IMR-90 (cell line): ENCODE measurements around the gene GPSM1. TPM values are rescaled to one million over a fixed set of nuclear protein-coding genes. Genes with fewer than 3 reads are reported as not detected.
A peak's percentile ranks its signal among the peaks of the same experiment; 100 is the strongest.

Experiments
- ATAC-seq: fragments of 200-7000 bp; cut with Tn5 transposase; 2 replicates; pipeline ENCODE4 v1.9.1; 2020; ENCODE audit warnings: low read depth, mild to moderate bottlenecking, moderate library complexity
- BruUV-seq: library from RNA; stranded (reverse); fragments of 400-500 nt; replicated peaks from 2 replicates; lab custom pipeline; 2021; lab: Mats Ljungman, UMichigan
- CTCF ChIA-PET: fragments of 300-600 bp; formaldehyde crosslinking; extraction: SDS; loops from one replicate; lab custom pipeline; 2021; ENCODE audit warnings: antibody characterized with exemption; lab: Yijun Ruan, JAX
- POLR2A ChIA-PET: fragments of 300-600 bp; sonication (Branson Sonifier 250); formaldehyde crosslinking; loops from one replicate; lab custom pipeline; 2022; ENCODE audit warnings: antibody characterized with exemption; ENCODE audit not compliant: unreplicated experiment; lab: Charles Lee
- DNase-seq: peaks from one replicate; pipeline ENCODE4 v3.0.0; 2013
- H2AFZ ChIP-seq: replicated peaks from 2 replicates; pipeline ENCODE3; 2013; ENCODE audit warnings: low read length, mild to moderate bottlenecking; ENCODE audit not compliant: poor library complexity
- H2AK5ac ChIP-seq: 2 replicates; pipeline ENCODE4 v1.6.1; 2013; ENCODE audit warnings: low read depth, low read length, inconsistent platforms
- H2AK9ac ChIP-seq: replicated peaks from 2 replicates; pipeline ENCODE3; 2013; ENCODE audit warnings: mild to moderate bottlenecking, low read depth, low read length, moderate library complexity; ENCODE audit not compliant: poor library complexity
- H2BK120ac ChIP-seq: 2 replicates; pipeline ENCODE4 v1.6.1; 2013; ENCODE audit warnings: low read depth, low read length, inconsistent platforms
- H2BK15ac ChIP-seq: 3 replicates; pipeline ENCODE4 v1.6.1; 2013; ENCODE audit warnings: low read depth, low read length, inconsistent platforms
- H2BK20ac ChIP-seq: 2 replicates; pipeline ENCODE4 v1.6.1; 2013; ENCODE audit warnings: low read depth, mild to moderate bottlenecking, inconsistent platforms, low read length, moderate library complexity
- H2BK5ac ChIP-seq: 2 replicates; pipeline ENCODE4 v1.6.1; 2013; ENCODE audit warnings: mild to moderate bottlenecking, low read depth, low read length, inconsistent platforms; ENCODE audit not compliant: poor library complexity, severe bottlenecking
- H3K14ac ChIP-seq: replicated peaks from 2 replicates; pipeline ENCODE4 v1.6.1; 2013; ENCODE audit warnings: low read depth, low read length, inconsistent platforms
- H3K18ac ChIP-seq: 2 replicates; pipeline ENCODE4 v1.6.1; 2013; ENCODE audit warnings: low read depth, low read length, control low read depth
- H3K23ac ChIP-seq: 2 replicates; pipeline ENCODE4 v1.6.1; 2013; ENCODE audit warnings: low read depth, low read length, inconsistent platforms
- H3K27ac ChIP-seq: 2 replicates; pipeline ENCODE4 v1.5.1; 2013; ENCODE audit warnings: mild to moderate bottlenecking, control low read depth, low read length; ENCODE audit not compliant: insufficient read depth
- H3K27me3 ChIP-seq: 2 replicates; pipeline ENCODE4 v1.6.1; 2013; ENCODE audit warnings: low read length; ENCODE audit not compliant: control insufficient read depth, insufficient read depth
- H3K36me3 ChIP-seq: 2 replicates; pipeline ENCODE4 v1.6.1; 2013; ENCODE audit warnings: low read length, mixed read lengths; ENCODE audit not compliant: control insufficient read depth, insufficient read depth
- H3K4ac ChIP-seq: 2 replicates; pipeline ENCODE4 v1.6.1; 2013; ENCODE audit warnings: low read depth, low read length, inconsistent platforms
- H3K4me1 ChIP-seq: 2 replicates; pipeline ENCODE4 v1.6.1; 2013; ENCODE audit warnings: low read length, mixed read lengths; ENCODE audit not compliant: control insufficient read depth, insufficient read depth
- H3K4me2 ChIP-seq: 2 replicates; pipeline ENCODE4 v1.6.1; 2013; ENCODE audit warnings: low read depth, mild to moderate bottlenecking, control low read depth, low read length, moderate library complexity
- H3K4me3 ChIP-seq: 2 replicates; pipeline ENCODE4 v1.5.1; 2013; ENCODE audit warnings: low read depth, mild to moderate bottlenecking, control low read depth, low read length, moderate library complexity; ENCODE audit not compliant: insufficient read depth
- H3K56ac ChIP-seq: 2 replicates; pipeline ENCODE4 v1.6.1; 2013; ENCODE audit warnings: low read length, inconsistent platforms; ENCODE audit not compliant: insufficient read depth; ENCODE audit errors: extremely low read depth
- H3K79me1 ChIP-seq, 2 experiments: 2 replicates each; pipeline ENCODE4 v1.6.1; 2013; ENCODE audit warnings: low read length in 2 of 2, inconsistent platforms in 1 of 2, low read depth in 1 of 2
- H3K9ac ChIP-seq: 2 replicates; pipeline ENCODE4 v1.6.1; 2013; ENCODE audit warnings: low read depth, low read length, control low read depth
- H3K9me1 ChIP-seq: 2 replicates; pipeline ENCODE4 v1.6.1; 2013; ENCODE audit warnings: low read length, inconsistent platforms; ENCODE audit not compliant: insufficient read depth
- H3K9me3 ChIP-seq: 2 replicates; pipeline ENCODE4 v1.6.1; 2013; ENCODE audit warnings: low read length; ENCODE audit not compliant: control insufficient read depth, insufficient read depth
- H4K20me1 ChIP-seq: 2 replicates; pipeline ENCODE4 v1.6.1; 2013; ENCODE audit warnings: low read length, inconsistent platforms; ENCODE audit not compliant: insufficient read depth
- H4K5ac ChIP-seq: 2 replicates; pipeline ENCODE4 v1.6.1; 2013; ENCODE audit warnings: mild to moderate bottlenecking, low read depth, low read length, control low read depth
- H4K8ac ChIP-seq, 2 experiments: 2 replicates each; pipeline ENCODE4 v1.6.1; 2013; ENCODE audit warnings: low read depth in 2 of 2, low read length in 2 of 2, control low read depth in 1 of 2, inconsistent platforms in 1 of 2
- H4K91ac ChIP-seq: 2 replicates; pipeline ENCODE4 v1.6.1; 2013; ENCODE audit warnings: low read depth, low read length, inconsistent platforms; ENCODE audit not compliant: insufficient read depth
- CEBPB ChIP-seq: IDR thresholded peaks from 2 replicates; pipeline ENCODE4 v1.6.1; 2012; ENCODE audit warnings: low read depth, low read length, improper control_type of control experiment
- CHD1 ChIP-seq: IDR thresholded peaks from 2 replicates; pipeline ENCODE4 v1.6.1; 2012; ENCODE audit warnings: low read depth, low read length, improper control_type of control experiment
- MAZ ChIP-seq: IDR thresholded peaks from 2 replicates; pipeline ENCODE4 v1.6.1; 2012; ENCODE audit warnings: low read depth, mild to moderate bottlenecking, low read length, improper control_type of control experiment, moderate library complexity, borderline replicate concordance
- RFX5 ChIP-seq: IDR thresholded peaks from 2 replicates; pipeline ENCODE4 v1.8.0; 2012; ENCODE audit warnings: low read depth, mild to moderate bottlenecking, low read length, moderate library complexity
- USF2 ChIP-seq: fragments of 150-350 bp; IDR thresholded peaks from 2 replicates; pipeline ENCODE4 v1.6.1; 2017; ENCODE audit warnings: mild to moderate bottlenecking, antibody characterized with exemption, low read length, low read depth
- WGBS, 2 experiments: methylation state at CpG; one replicate each; pipeline versions ENCODE4 v1.1.5 to v1.1.7; 2013; ENCODE audit warnings: missing lambda C conversion rate in 2 of 2; ENCODE audit not compliant: insufficient read length in 1 of 2; ENCODE audit errors: extremely low coverage in 2 of 2; 5-methylcytosine and 5-hydroxymethylcytosine counted together
- dilution Hi-C: fragments of 300-500 bp; cut with HindIII; formaldehyde crosslinking; loops from one replicate; pipeline ENCODE4 v1.14.3; 2018; ENCODE audit warnings: low sequenced_read_pairs; ENCODE audit not compliant: unreplicated experiment
- in situ Hi-C: fragments of 300-500 bp; cut with MboI; formaldehyde crosslinking; loops from 3 replicates; pipeline ENCODE4 v1.14.3; 2019; ENCODE audit warnings: low sequenced_read_pairs, inconsistent platforms, mixed read lengths
- intact Hi-C: fragments of 100-400 bp; cut with micrococcal nuclease; formaldehyde crosslinking; loops from 2 replicates; pipeline ENCODE4 v1.10.0; 2022
- polyA plus RNA-seq, 3 experiments: library from polyadenylated mRNA; depleted of rRNA; stranded (reverse); fragments of >200 nt; gene quantifications; 2 replicates each; pipeline ENCODE4 v1.2.3, GENCODE V29; 2012; ENCODE audit warnings: low replicate concordance in 1 of 3
- total RNA-seq: library from RNA; depleted of rRNA; stranded (reverse); fragments of >200 nt; gene quantifications from 2 replicates; pipeline ENCODE4 v1.2.3, GENCODE V29; 2012; rRNA removed

Gene GPSM1
- total and polyA plus RNA-seq, 2 of the 4 experiments (the other 2 are of a cell fraction): 28.7 to 71.2 TPM

GRCh38 chr9:136407911-136408310, 80.6 kb downstream of the GPSM1 start:
- H3K23ac ChIP-seq: no peak overlapping the region
- POLR2A ChIA-PET: no interaction called here
- DNase-seq: no peak
- no peak overlapping the region for H2BK5ac ChIP-seq
- H3K56ac ChIP-seq: no peak overlapping the region
- H3K9ac ChIP-seq: no peak overlapping the region
- no peak overlapping the region for H3K27ac ChIP-seq
- H3K9me1 ChIP-seq: peaks cover 7% of the 10 kb centered on the region; the same call in 1 of the 2 replicates
- no peak overlapping the region for H4K5ac ChIP-seq
- H3K14ac ChIP-seq: no peak overlapping the region
- BruUV-seq: no TSS peak
- TF ChIP-seq MAZ: no peak
- TF ChIP-seq USF2: no peak
- TF ChIP-seq CEBPB: no peak
- TF ChIP-seq CHD1: no peak
- no peak for TF ChIP-seq RFX5
- no peak overlapping the region for H3K4me2 ChIP-seq
- peaks cover 25% of the 10 kb centered on the region for H4K20me1 ChIP-seq
- H3K18ac ChIP-seq: no peak overlapping the region
- no peak overlapping the region for H4K8ac ChIP-seq
- in situ Hi-C loops: no loop called here
- H2AFZ ChIP-seq: no peak overlapping the region
- H3K79me1 ChIP-seq: peaks cover 12 to 44% of the 10 kb centered on the region in 2 experiments
- no peak overlapping the region for H4K91ac ChIP-seq
- intact Hi-C loops: no loop called here
- peaks cover 38% of the 10 kb centered on the region for H3K36me3 ChIP-seq
- dilution Hi-C loops: no loop called here
- no peak overlapping the region for H2AK5ac ChIP-seq
- WGBS, 2 experiments: 80% methylated on average over 1 of the region's 7 CpGs; no CpG with 5 or more reads in 1 of the 2 experiments
- H3K4me3 ChIP-seq: no peak overlapping the region
- ATAC-seq: no peak
- no peaks in the 10 kb centered on the region for H3K27me3 ChIP-seq
- no peak overlapping the region for H2BK120ac ChIP-seq
- no peak overlapping the region for H2BK15ac ChIP-seq
- CTCF ChIA-PET: no interaction called here
- H2BK20ac ChIP-seq: no peak overlapping the region
- peaks cover 12% of the 10 kb centered on the region for H3K4me1 ChIP-seq
- no peaks in the 10 kb centered on the region for H3K9me3 ChIP-seq
- no peak overlapping the region for H3K4ac ChIP-seq
- peak overlapping the region; percentile 65 for H2AK9ac ChIP-seq

Other genes with a start within 250 kb of the GPSM1 start
- 7.9 and 11.1 TPM in 2 replicates for gene NACC2, start 232.2 kb upstream of the GPSM1 start, total RNA-seq
- gene NACC2, start 232.2 kb upstream of the GPSM1 start, polyA plus RNA-seq (2012; rRNA removed): 19.0 and 21.2 TPM in 2 replicates
- 12.5 and 14.0 TPM in 2 replicates for gene TMEM250, start 208.7 kb upstream of the GPSM1 start, total RNA-seq
- gene TMEM250, start 208.7 kb upstream of the GPSM1 start, polyA plus RNA-seq (2012; rRNA removed): 17.5 and 18.6 TPM in 2 replicates
- gene LHX3, start 122.4 kb upstream of the GPSM1 start, total RNA-seq: not detected in 2 replicates
- gene LHX3, start 122.4 kb upstream of the GPSM1 start, polyA plus RNA-seq (2012; rRNA removed): not detected in 2 replicates
- 5.0 and 5.9 TPM in 2 replicates for gene QSOX2, start 81.7 kb upstream of the GPSM1 start, total RNA-seq
- gene QSOX2, start 81.7 kb upstream of the GPSM1 start, polyA plus RNA-seq (2012; rRNA removed): 12.7 and 12.9 TPM in 2 replicates
- not detected in 2 replicates for gene CCDC187, start 23.4 kb upstream of the GPSM1 start, total RNA-seq
- gene CCDC187, start 23.4 kb upstream of the GPSM1 start, polyA plus RNA-seq (2012; rRNA removed): not detected in 2 replicates
- 2.0 and 6.1 TPM in 2 replicates for gene DNLZ, start 36.2 kb downstream of the GPSM1 start, total RNA-seq
- gene DNLZ, start 36.2 kb downstream of the GPSM1 start, polyA plus RNA-seq (2012; rRNA removed): 11.4 and 20.3 TPM in 2 replicates
- gene CARD9, start 46.1 kb downstream of the GPSM1 start, total RNA-seq: 0.36 and 1.1 TPM in 2 replicates
- 1.5 and 1.9 TPM in 2 replicates for gene CARD9, start 46.1 kb downstream of the GPSM1 start, polyA plus RNA-seq (2012; rRNA removed)
- gene SNAPC4, start 72.6 kb downstream of the GPSM1 start, total RNA-seq: 2.5 and 3.1 TPM in 2 replicates
- gene SNAPC4, start 72.6 kb downstream of the GPSM1 start, polyA plus RNA-seq (2012; rRNA removed): 6.5 and 7.6 TPM in 2 replicates
- 14.5 and 17.2 TPM in 2 replicates for gene ENTR1, start 83.1 kb downstream of the GPSM1 start, total RNA-seq
- 34.9 and 37.3 TPM in 2 replicates for gene ENTR1, start 83.1 kb downstream of the GPSM1 start, polyA plus RNA-seq (2012; rRNA removed)
- gene PMPCA, start 83.1 kb downstream of the GPSM1 start, total RNA-seq: 62.6 and 86.7 TPM in 2 replicates
- 95.8 and 102 TPM in 2 replicates for gene PMPCA, start 83.1 kb downstream of the GPSM1 start, polyA plus RNA-seq (2012; rRNA removed)
- gene INPP5E, start 112.3 kb downstream of the GPSM1 start, total RNA-seq: 1.6 and 1.9 TPM in 2 replicates
- gene INPP5E, start 112.3 kb downstream of the GPSM1 start, polyA plus RNA-seq (2012; rRNA removed): 9.4 and 11.0 TPM in 2 replicates
- 12.2 and 12.8 TPM in 2 replicates for gene SEC16A, start 155.5 kb downstream of the GPSM1 start, total RNA-seq
- gene SEC16A, start 155.5 kb downstream of the GPSM1 start, polyA plus RNA-seq (2012; rRNA removed): 42.2 and 48.1 TPM in 2 replicates
- 1.8 and 2.5 TPM in 2 replicates for gene NOTCH1, start 218.5 kb downstream of the GPSM1 start, total RNA-seq
- gene NOTCH1, start 218.5 kb downstream of the GPSM1 start, polyA plus RNA-seq (2012; rRNA removed): 6.0 and 6.9 TPM in 2 replicates